Stimulated activated naive CD8-positive, alpha-beta T cell treated with anti-CD3 and anti-CD28 coated beads, Interleukin-15, Interleukin-2, amounts not matched to agents 100 ng/mL and 50 ng/mL, for 24 hours (primary cell): ENCODE data around the gene SLC7A5.
"Not testable (repeated sequence)": the region's sequence is repeated elsewhere in the genome, so short reads cannot be mapped to it uniquely, and the experiment has no call there.

ENCODE experiments used
- H3K27ac Mint-ChIP-seq: one replicate; pipeline ENCODE4 v1.8.0; 2021; ENCODE audit warnings: mild to moderate bottlenecking, mixed read lengths
- H3K27me3 Mint-ChIP-seq: one replicate; pipeline ENCODE4 v1.8.0; 2021; ENCODE audit warnings: mixed read lengths
- H3K36me3 Mint-ChIP-seq: one replicate; pipeline ENCODE4 v1.8.0; 2021; ENCODE audit warnings: low read depth, mixed read lengths
- H3K4me1 Mint-ChIP-seq: one replicate; pipeline ENCODE4 v1.8.0; 2021; ENCODE audit warnings: low read depth, mixed read lengths
- H3K4me3 Mint-ChIP-seq: one replicate; pipeline ENCODE4 v1.8.0; 2021; ENCODE audit warnings: mild to moderate bottlenecking, mixed read lengths
- H3K9me3 Mint-ChIP-seq: one replicate; pipeline ENCODE4 v1.8.0; 2021; ENCODE audit warnings: mixed read lengths

SLC7A5 gene

GRCh38 chr16:87896176-87896890, 27.0 kb upstream of the SLC7A5 start:
- Mint-ChIP-seq H3K4me1 (peaks cover 60% of the 10 kb centered on the region), H3K27ac (peak overlapping the region; percentile 100), H3K4me3 (peak overlapping the region; percentile 80)
- H3K36me3 Mint-ChIP-seq, H3K9me3 Mint-ChIP-seq, H3K27me3 Mint-ChIP-seq: not testable (repeated sequence)

GRCh38 chr16:87895641-87896141, 26.4 kb upstream of the SLC7A5 start:
- Mint-ChIP-seq H3K36me3 (no peaks in the 10 kb centered on the region), H3K27ac (peak overlapping the region; percentile 100), H3K27me3 (no peaks in the 10 kb centered on the region), H3K4me1 (peaks cover 58% of the 10 kb centered on the region), H3K4me3 (peak overlapping the region; percentile 67), H3K9me3 (no peaks in the 10 kb centered on the region)

- peaks cover 54% of the 10 kb centered on the region for H3K4me1 Mint-ChIP-seq
Measured at GRCh38 chr16:87894005-87894404, 24.7 kb upstream of the SLC7A5 start.

GRCh38 chr16:87891764-87892163, 22.5 kb upstream of the SLC7A5 start:
- Mint-ChIP-seq H3K9me3 (no peaks in the 10 kb centered on the region), H3K36me3 (no peaks in the 10 kb centered on the region), H3K4me1 (peaks cover 33% of the 10 kb centered on the region), H3K27ac (no peak overlapping the region), H3K4me3 (no peak overlapping the region), H3K27me3 (no peaks in the 10 kb centered on the region)

More at GRCh38 chr16:87894005-87894404, 24.7 kb upstream of the SLC7A5 start:
- H3K27ac Mint-ChIP-seq, result peak overlapping the region; percentile 100
- not testable (repeated sequence) for H3K36me3 Mint-ChIP-seq, H3K9me3 Mint-ChIP-seq, H3K27me3 Mint-ChIP-seq, H3K4me3 Mint-ChIP-seq

- H3K4me3 Mint-ChIP-seq, H3K36me3 Mint-ChIP-seq, H3K9me3 Mint-ChIP-seq, H3K27me3 Mint-ChIP-seq: not testable (repeated sequence)
- Mint-ChIP-seq H3K4me1 (peaks cover 13% of the 10 kb centered on the region), H3K27ac (peak overlapping the region; percentile 21)
Measured at GRCh38 chr16:87889762-87890161, 20.5 kb upstream of the SLC7A5 start.

- H3K9me3 Mint-ChIP-seq, H3K4me3 Mint-ChIP-seq, H3K36me3 Mint-ChIP-seq, H3K4me1 Mint-ChIP-seq, H3K27ac Mint-ChIP-seq, H3K27me3 Mint-ChIP-seq: not testable (repeated sequence)
Measured at GRCh38 chr16:87888346-87888745, 19.0 kb upstream of the SLC7A5 start.

- H3K4me3 Mint-ChIP-seq, H3K36me3 Mint-ChIP-seq, H3K4me1 Mint-ChIP-seq, H3K27me3 Mint-ChIP-seq, H3K9me3 Mint-ChIP-seq, H3K27ac Mint-ChIP-seq: not testable (repeated sequence)
Measured at GRCh38 chr16:87887931-87888330, 18.6 kb upstream of the SLC7A5 start.

GRCh38 chr16:87885371-87885967, 16.2 kb upstream of the SLC7A5 start:
- H3K4me1 Mint-ChIP-seq, H3K4me3 Mint-ChIP-seq: not testable (repeated sequence)

GRCh38 chr16:87882436-87883019, 13.2 kb upstream of the SLC7A5 start:
- no peak overlapping the region for H3K27ac Mint-ChIP-seq
- peaks cover 16% of the 10 kb centered on the region for H3K4me1 Mint-ChIP-seq
- H3K9me3 Mint-ChIP-seq, result peaks cover 8% of the 10 kb centered on the region
- no peaks in the 10 kb centered on the region for H3K27me3 Mint-ChIP-seq
- no peak overlapping the region for H3K4me3 Mint-ChIP-seq
- H3K36me3 Mint-ChIP-seq, result no peaks in the 10 kb centered on the region

More at GRCh38 chr16:87885371-87885967, 16.2 kb upstream of the SLC7A5 start:
- H3K27ac Mint-ChIP-seq, H3K9me3 Mint-ChIP-seq, H3K27me3 Mint-ChIP-seq, H3K36me3 Mint-ChIP-seq: not testable (repeated sequence)

- Mint-ChIP-seq H3K27me3 (no peaks in the 10 kb centered on the region), H3K36me3 (no peaks in the 10 kb centered on the region), H3K4me3 (no peak overlapping the region), H3K4me1 (peaks cover 24% of the 10 kb centered on the region), H3K9me3 (peaks cover 8% of the 10 kb centered on the region), H3K27ac (peak overlapping the region; percentile 36)
Measured at GRCh38 chr16:87881324-87882200, 12.3 kb upstream of the SLC7A5 start.

GRCh38 chr16:87880117-87880696, 10.9 kb upstream of the SLC7A5 start:
- no peaks in the 10 kb centered on the region for H3K27me3 Mint-ChIP-seq
- no peak overlapping the region for H3K27ac Mint-ChIP-seq
- H3K4me1 Mint-ChIP-seq, result peaks cover 37% of the 10 kb centered on the region
- H3K9me3 Mint-ChIP-seq, result peaks cover 8% of the 10 kb centered on the region
- no peaks in the 10 kb centered on the region for H3K36me3 Mint-ChIP-seq
- no peak overlapping the region for H3K4me3 Mint-ChIP-seq

GRCh38 chr16:87879411-87880013, 10.2 kb upstream of the SLC7A5 start:
- H3K4me3 Mint-ChIP-seq, H3K36me3 Mint-ChIP-seq, H3K9me3 Mint-ChIP-seq, H3K27me3 Mint-ChIP-seq: not testable (repeated sequence)
- H3K4me1 Mint-ChIP-seq, result peaks cover 44% of the 10 kb centered on the region
- H3K27ac Mint-ChIP-seq, result peak overlapping the region; percentile 69

- H3K4me1 Mint-ChIP-seq, result peaks cover 47% of the 10 kb centered on the region
- no peaks in the 10 kb centered on the region for H3K36me3 Mint-ChIP-seq
- H3K27me3 Mint-ChIP-seq, result no peaks in the 10 kb centered on the region
- H3K27ac Mint-ChIP-seq, result peak overlapping the region; percentile 69
- H3K4me3 Mint-ChIP-seq, result no peak overlapping the region
- peaks cover 8% of the 10 kb centered on the region for H3K9me3 Mint-ChIP-seq
Measured at GRCh38 chr16:87878704-87879103, 9.4 kb upstream of the SLC7A5 start.

- no peaks in the 10 kb centered on the region for H3K36me3 Mint-ChIP-seq
- no peak overlapping the region for H3K4me3 Mint-ChIP-seq
- H3K27ac Mint-ChIP-seq, result peak overlapping the region; percentile 78
- H3K27me3 Mint-ChIP-seq, result no peaks in the 10 kb centered on the region
- peaks cover 50% of the 10 kb centered on the region for H3K4me1 Mint-ChIP-seq
- peaks cover 8% of the 10 kb centered on the region for H3K9me3 Mint-ChIP-seq
Measured at GRCh38 chr16:87877942-87878507, 8.7 kb upstream of the SLC7A5 start.
